NCI-H146 (cell line): ENCODE measurements around the gene DNAH6.
"Not testable (repeated sequence)": the region's sequence is repeated elsewhere in the genome, so short reads cannot be mapped to it uniquely, and the experiment has no call there.

Source experiments
- DNase-seq: peaks from one replicate; lab custom pipeline; 2025; lab: John Stamatoyannopoulos, UW

DNAH6 gene

DNA sequence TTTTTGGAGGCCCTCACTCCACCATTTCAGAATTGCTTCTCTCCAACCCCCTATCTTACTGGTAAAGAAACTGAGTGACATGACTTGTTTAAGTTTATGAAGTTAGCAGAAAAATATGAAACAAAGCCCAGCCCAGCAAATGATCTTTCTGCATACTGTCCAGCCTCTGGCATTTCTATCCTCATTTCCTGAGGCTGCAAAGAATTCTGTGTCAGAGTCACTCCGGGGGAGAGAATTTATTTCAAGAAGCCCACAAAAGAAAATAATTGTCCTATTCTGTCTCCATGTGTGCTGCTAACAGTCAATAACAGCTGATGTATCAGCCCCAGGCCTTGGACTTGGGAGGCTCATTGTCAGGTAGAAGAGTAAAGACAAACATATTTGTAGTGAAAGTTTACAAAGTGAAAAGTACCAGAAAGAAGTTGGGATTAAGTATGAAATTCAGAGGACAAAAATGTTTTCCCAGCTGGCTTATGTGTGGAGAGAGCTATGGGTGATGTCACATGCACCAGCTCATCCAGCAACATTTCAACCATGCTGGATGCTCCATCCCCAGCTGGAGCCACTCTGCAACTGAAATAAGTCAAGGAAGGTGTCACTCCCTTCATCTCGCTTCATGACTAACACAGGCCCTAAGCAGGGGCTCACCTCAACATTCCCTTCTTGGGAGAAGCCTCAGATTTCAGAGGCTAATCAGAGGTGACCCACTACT is 322.3 kb downstream of the DNAH6 start:
- no peak for DNase-seq

DNA sequence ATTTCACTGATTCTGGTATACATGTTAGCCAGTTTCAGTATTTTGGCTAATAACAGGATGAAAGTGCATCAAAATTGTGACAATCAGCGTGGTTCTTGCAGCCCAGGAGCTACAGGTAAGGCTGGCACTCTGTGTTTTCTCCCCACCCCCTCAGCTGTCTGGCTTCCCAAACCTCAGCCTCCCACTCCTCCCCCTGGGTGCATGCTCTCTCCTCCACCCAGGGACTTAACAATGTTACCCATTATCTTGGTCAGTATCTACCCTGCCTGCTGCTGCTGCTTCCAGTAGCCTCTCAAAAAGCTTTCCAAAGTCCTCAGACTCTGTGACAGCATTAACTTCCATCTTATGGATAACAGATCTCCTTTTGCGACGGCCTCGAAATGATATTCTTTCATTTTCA is 323.6 kb downstream of the DNAH6 start:
- no peak for DNase-seq

DNA sequence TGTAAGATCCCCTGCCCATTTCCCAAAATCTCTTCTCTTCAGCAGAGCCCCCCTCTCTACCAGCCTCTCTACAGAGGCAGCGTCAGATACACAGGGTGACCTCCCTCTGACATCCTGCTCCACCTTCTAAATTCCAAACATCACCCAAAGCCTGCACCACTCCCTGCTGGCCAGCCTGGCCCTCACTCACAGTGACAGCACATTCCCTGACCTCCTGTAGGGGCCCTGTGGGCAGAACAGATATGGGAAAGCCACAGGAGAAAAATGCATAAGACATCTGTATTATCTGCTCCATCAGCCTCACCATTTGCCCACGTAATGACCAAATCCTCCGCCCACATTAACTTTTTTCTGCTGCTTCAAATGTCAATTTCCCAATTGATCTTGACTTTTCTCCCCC is 324.0 kb downstream of the DNAH6 start:
- no peak for DNase-seq

GRCh38 chr2:84841577-84841976 is 325.3 kb downstream of the DNAH6 start:
- DNase-seq: no peak

GRCh38 chr2:84844141-84844540 is 327.8 kb downstream of the DNAH6 start:
- no peak for DNase-seq

- no peak for DNase-seq
These were observed 329.9 kb downstream of the DNAH6 start for GRCh38 chr2:84846041-84846663.

- no peak for DNase-seq
These were observed 330.4 kb downstream of the DNAH6 start for GRCh38 chr2:84846741-84847142.

DNA sequence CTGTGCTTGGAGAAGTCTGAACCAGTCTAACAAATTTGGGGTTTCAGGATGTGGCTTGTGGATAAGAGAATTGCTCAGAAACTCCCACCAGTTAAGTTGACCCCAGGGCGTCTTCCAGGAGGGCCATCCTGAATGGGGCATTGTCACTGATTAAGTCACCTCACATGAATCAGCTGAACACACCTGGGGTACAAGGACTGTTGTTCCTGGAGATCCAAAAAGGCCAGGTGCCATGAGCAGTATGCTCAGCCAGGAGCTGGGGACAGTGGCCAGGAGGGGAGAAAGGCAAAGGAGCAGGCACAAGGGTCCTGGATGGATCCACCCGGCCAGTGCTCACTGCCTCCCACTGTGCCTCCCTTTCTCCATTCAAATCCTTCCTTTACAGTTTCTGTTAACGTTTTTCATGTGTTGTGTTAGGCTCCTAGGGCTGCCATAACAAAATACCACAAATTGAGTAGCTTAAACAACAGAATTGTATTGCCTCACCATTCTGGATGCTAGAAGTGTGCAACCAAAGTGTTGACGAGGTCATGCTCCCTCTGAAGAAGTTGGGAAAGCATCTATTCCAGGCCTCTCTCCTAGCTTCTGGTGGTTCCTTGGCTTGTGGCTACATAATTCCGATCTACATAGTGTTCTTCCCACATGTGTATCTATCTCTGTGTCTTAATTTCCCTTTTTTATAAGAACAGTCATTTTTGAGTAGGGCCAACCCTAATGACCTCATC is 331.2 kb downstream of the DNAH6 start:
- no peak for DNase-seq

- no peak for DNase-seq
These were observed 333.1 kb downstream of the DNAH6 start for GRCh38 chr2:84849271-84849952.

- no peak for DNase-seq
These were observed 334.2 kb downstream of the DNAH6 start for GRCh38 chr2:84850471-84850870.

DNA sequence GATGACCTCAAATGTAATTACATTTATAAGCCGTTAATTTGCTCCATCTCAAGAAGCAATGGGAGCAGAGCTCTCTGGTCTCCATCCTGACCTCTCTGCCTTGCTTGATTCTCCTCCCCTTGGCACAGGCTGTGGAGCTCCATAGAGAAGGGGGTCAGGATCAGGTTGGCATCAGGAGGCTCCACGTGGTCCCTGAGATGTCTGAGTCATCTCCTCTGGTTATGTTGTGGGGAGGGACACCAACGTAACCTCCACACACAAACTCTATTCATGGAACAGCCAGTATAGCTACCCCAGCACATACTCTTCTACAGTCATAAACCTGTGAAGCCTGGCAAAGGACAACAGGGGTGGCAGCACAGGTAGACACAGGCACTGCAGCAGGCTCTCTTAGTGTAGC is 335.6 kb downstream of the DNAH6 start:
- no peak for DNase-seq

- no peak for DNase-seq
These were observed 338.6 kb downstream of the DNAH6 start for GRCh38 chr2:84854850-84855249.

GRCh38 chr2:84855731-84856130 is 339.4 kb downstream of the DNAH6 start:
- DNase-seq: no peak

- no peak for DNase-seq
These were observed 340.5 kb downstream of the DNAH6 start for GRCh38 chr2:84856787-84857186.

GRCh38 chr2:84857566-84857965 is 341.3 kb downstream of the DNAH6 start:
- no peak for DNase-seq

GRCh38 chr2:84858123-84858522 is 341.8 kb downstream of the DNAH6 start:
- no peak for DNase-seq

DNA sequence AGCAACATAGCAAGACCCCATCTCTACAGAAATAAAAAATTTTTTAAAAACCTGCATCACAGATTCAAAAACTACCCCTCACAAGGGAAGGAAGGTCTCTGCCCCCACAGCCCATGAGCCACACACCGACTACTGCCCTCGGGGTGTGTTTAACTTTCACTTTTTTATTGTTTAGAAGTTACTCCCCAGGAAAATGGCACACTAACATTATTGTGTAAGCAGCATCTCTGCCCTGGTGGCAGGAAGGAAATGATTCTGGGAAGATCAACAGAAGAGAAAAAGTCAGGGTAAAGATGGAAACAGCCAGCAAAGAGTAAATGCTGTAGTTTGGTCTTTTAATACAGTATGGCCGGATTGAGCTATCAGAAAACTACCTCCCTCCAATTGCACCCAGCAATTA is 342.6 kb downstream of the DNAH6 start:
- no peak for DNase-seq

GRCh38 chr2:84861539-84861938 is 345.2 kb downstream of the DNAH6 start:
- DNase-seq: no peak

DNA sequence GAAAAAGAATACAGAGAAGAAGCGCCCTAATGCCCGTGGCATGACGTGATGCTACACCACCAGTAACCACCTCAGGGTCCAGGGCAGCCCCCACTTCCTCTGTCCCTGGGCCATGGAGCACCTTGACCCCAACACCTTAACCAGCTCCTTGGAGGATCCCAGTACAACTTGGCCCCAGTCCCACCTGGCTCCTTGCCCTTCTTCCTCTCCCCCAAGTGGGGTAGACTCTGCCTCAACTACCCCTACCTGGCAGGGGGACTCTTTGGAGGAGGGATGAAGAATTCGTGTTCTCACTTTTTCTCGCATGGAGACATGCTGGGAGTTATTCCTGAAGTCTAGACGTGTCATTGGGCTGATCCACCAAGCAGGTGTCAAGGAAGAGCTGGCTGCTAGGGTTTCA is 345.7 kb downstream of the DNAH6 start:
- no peak for DNase-seq

- DNase-seq: no peak
These were observed 349.0 kb downstream of the DNAH6 start for GRCh38 chr2:84865181-84865783.

GRCh38 chr2:84866122-84866521 is 349.8 kb downstream of the DNAH6 start:
- DNase-seq: no peak

GRCh38 chr2:84868327-84868726 is 352.0 kb downstream of the DNAH6 start:
- DNase-seq: not testable (repeated sequence)
